Measurements from ENCODE around the gene SNAPC1. TPM values are rescaled to one million over a fixed set of nuclear protein-coding genes. Genes with fewer than 3 reads are reported as not detected.

SNAPC1 gene
- total and polyA plus RNA-seq, 8 donors = 0.87 to 2.7 (median 1.8) TPM

- Histone ChIP-seq H3K9me3 (no peaks in the 10 kb centered on the region), H3K4me1 (peaks cover 0 to 14% (median 6%) of the 10 kb centered on the region in 3 donors), H3K36me3 (peaks cover 0 to 2% (median 0%) of the 10 kb centered on the region in 3 donors), H3K27me3 (no peaks in the 10 kb centered on the region), H3K4me3 (no peak overlapping the region), H3K27ac (no peak overlapping the region)
- FAIRE-seq (no peak), DNase-seq (no peak), ATAC-seq (no peak)
- WGBS, 2 donors = 80 to 81% methylated on average over 15 of the region's 15 CpGs
- no peak for TF ChIP-seq CTCF (IDR thresholded peaks at IDR 0.05)
- intact Hi-C loops (cut with DNase I) = no loop called here
These were observed 3.2 kb downstream of the SNAPC1 start for GRCh38 chr14:61765225-61765943.

- no peak for TF ChIP-seq CTCF (IDR thresholded peaks at IDR 0.05)
- intact Hi-C loops (cut with DNase I) = no loop called here
- Histone ChIP-seq H3K4me3 (no peak overlapping the region), H3K27me3 (no peaks in the 10 kb centered on the region), H3K36me3 (peaks cover 0 to 2% (median 0%) of the 10 kb centered on the region in 3 donors), H3K27ac (no peak overlapping the region), H3K4me1 (peaks cover 0 to 14% (median 6%) of the 10 kb centered on the region in 3 donors), H3K9me3 (no peaks in the 10 kb centered on the region)
- no peak for DNase-seq
- WGBS, 2 donors = 74 to 80% methylated on average over 5 of the region's 5 CpGs
- ATAC-seq = no peak
- FAIRE-seq = no peak
These were observed 3.9 kb downstream of the SNAPC1 start for GRCh38 chr14:61766151-61766550.

- DNase-seq = no peak
- ATAC-seq = no peak
- Histone ChIP-seq H3K27ac (no peak overlapping the region), H3K4me3 (no peak overlapping the region), H3K9me3 (no peaks in the 10 kb centered on the region), H3K36me3 (peaks cover 0 to 2% (median 0%) of the 10 kb centered on the region in 3 donors), H3K27me3 (no peaks in the 10 kb centered on the region), H3K4me1 (peaks cover 0 to 8% (median 6%) of the 10 kb centered on the region in 3 donors)
- no peak for TF ChIP-seq CTCF (IDR thresholded peaks at IDR 0.05)
- WGBS, 2 donors = 67 to 70% methylated on average over 3 of the region's 3 CpGs
- intact Hi-C loops (cut with DNase I) = no loop called here
- FAIRE-seq = no peak
These were observed 6.0 kb downstream of the SNAPC1 start for GRCh38 chr14:61768240-61768639.

GRCh38 chr14:61769893-61770292, 7.7 kb downstream of the SNAPC1 start:
- Histone ChIP-seq H3K27ac (no peak overlapping the region), H3K4me1 (no peaks in the 10 kb centered on the region), H3K4me3 (no peak overlapping the region), H3K36me3 (peaks cover 0 to 6% (median 2%) of the 10 kb centered on the region in 3 donors), H3K9me3 (no peaks in the 10 kb centered on the region), H3K27me3 (no peaks in the 10 kb centered on the region)
- DNase-seq (no peak), FAIRE-seq (no peak), ATAC-seq (no peak)
- intact Hi-C loops (cut with DNase I) = no loop called here
- TF ChIP-seq CTCF (IDR thresholded peaks at IDR 0.05) = no peak
- 59 to 92% methylated on average over 3 of the region's 3 CpGs for WGBS, 2 donors

GRCh38 chr14:61774861-61775260, 12.6 kb downstream of the SNAPC1 start:
- Histone ChIP-seq H3K27me3 (no peaks in the 10 kb centered on the region), H3K36me3 (peaks cover 0 to 6% (median 2%) of the 10 kb centered on the region in 3 donors), H3K27ac (no peak overlapping the region), H3K9me3 (no peaks in the 10 kb centered on the region), H3K4me1 (no peaks in the 10 kb centered on the region), H3K4me3 (no peak overlapping the region)
- FAIRE-seq (no peak), ATAC-seq (no peak), DNase-seq (no peak)
- intact Hi-C loops (cut with DNase I) = no loop called here
- TF ChIP-seq CTCF (IDR thresholded peaks at IDR 0.05) = no peak
- WGBS, 2 donors = 97 to 98% methylated on average over 1 of the region's 1 CpG

All from pancreas (tissue), 10 donors.